Left lung (tissue), 10 donors: ENCODE measurements around the gene RPL41. TPM values are rescaled to one million over a fixed set of nuclear protein-coding genes. Genes with fewer than 3 reads are reported as not detected.
A peak's percentile ranks its signal among the peaks of the same experiment; 100 is the strongest.

ENCODE experiments used
- ATAC-seq: fragments of 200-7000 bp; cut with Tn5 transposase; one replicate; pipeline ENCODE4 v1.9.1; 2020; ENCODE audit warnings: moderate library complexity
- DNase-seq, 4 donors: peaks; one replicate each; pipeline ENCODE4 v3.0.0-alpha.2; 2013 to 2020
- H3K27ac ChIP-seq, 2 donors: fragments of 200-600 bp; sonication (generic) in 1 of 2; one replicate each; pipeline versions ENCODE4 v1.5.0 to v1.8.0; 2020 to 2021
- H3K27me3 ChIP-seq, 2 donors: fragments of 200-600 bp; sonication (generic) in 1 of 2; one replicate each; pipeline versions ENCODE4 v1.5.0 to v1.8.0; 2020 to 2021
- H3K36me3 ChIP-seq, 2 donors: fragments of 200-600 bp; sonication (generic) in 1 of 2; one replicate each; pipeline versions ENCODE4 v1.5.0 to v1.8.0; 2020 to 2021
- H3K4me1 ChIP-seq, 2 donors: fragments of 200-600 bp; one replicate each; pipeline ENCODE4 v1.8.0; 2021
- H3K4me3 ChIP-seq, 2 donors: fragments of 200-600 bp; sonication (generic) in 1 of 2; one replicate each; pipeline versions ENCODE4 v1.5.0 to v1.8.0; 2020 to 2021; ENCODE audit warnings: mild to moderate bottlenecking in 1 of 2
- H3K9me3 ChIP-seq, 2 donors: fragments of 200-600 bp; sonication (generic) in 1 of 2; one replicate each; pipeline versions ENCODE4 v1.5.0 to v1.8.0; 2020 to 2021
- CTCF ChIP-seq, 2 donors: fragments of 200-600 bp; sonication (generic) in 1 of 2; IDR thresholded peaks; one replicate each; pipeline versions ENCODE4 v1.5.0 to v1.8.0; 2021; ENCODE audit warnings: antibody characterized with exemption in 2 of 2
- intact Hi-C, 2 donors: fragments of 100-400 bp; cut with DNase I; formaldehyde crosslinking; loops; one replicate each; pipeline versions ENCODE4 v1.11.2 to v1.14.2; 2022
- polyA plus RNA-seq, 6 donors: library from polyadenylated mRNA; unstranded; fragments of 120-200 nt; gene quantifications; one replicate each; pipeline ENCODE4 v1.2.1, GENCODE V29; 2013; ENCODE audit not compliant: insufficient read length in 6 of 6
- total RNA-seq, 2 donors: library from RNA; stranded (reverse); fragmentation: NEBNext Ultra II Directional; extraction: Animal tissue kit (Norgen Biotek cat#: 25700); gene quantifications; one replicate each; pipeline ENCODE4 v1.2.1, GENCODE V29; 2021
- donor health status: DM: no; HTN: yes; CAD: no.
- donor health status: DM: no; HTN: no; CAD: no.

Gene RPL41
- total and polyA plus RNA-seq, 8 donors = 3,023 to 6,852 (median 6,158) TPM

GRCh38 chr12:56164345-56164729 is 47.9 kb downstream of the RPL41 start:
- peaks cover 16 to 38% of the 10 kb centered on the region in 2 donors for H3K4me1 ChIP-seq
- peaks cover 0 to 98% of the 10 kb centered on the region in 2 donors for H3K36me3 ChIP-seq
- TF ChIP-seq CTCF (IDR thresholded peaks at IDR 0.05) = no peak
- intact Hi-C loops = no loop called here
- no peak overlapping the region for H3K4me3 ChIP-seq
- peak overlapping the region in 1 of 2 donors; percentile 33 for H3K27ac ChIP-seq
- no peak for ATAC-seq
- DNase-seq = no peak
- H3K9me3 ChIP-seq = no peaks in the 10 kb centered on the region
- no peaks in the 10 kb centered on the region for H3K27me3 ChIP-seq

- no peaks in the 10 kb centered on the region for H3K27me3 ChIP-seq
- DNase-seq (no peak), ATAC-seq (no peak)
- H3K36me3 ChIP-seq = peaks cover 0 to 98% of the 10 kb centered on the region in 2 donors
- H3K9me3 ChIP-seq = no peaks in the 10 kb centered on the region
- H3K27ac ChIP-seq = no peak overlapping the region
- TF ChIP-seq CTCF (IDR thresholded peaks at IDR 0.05) = no peak
- peaks cover 7 to 28% of the 10 kb centered on the region in 2 donors for H3K4me1 ChIP-seq
- no peak overlapping the region for H3K4me3 ChIP-seq
- intact Hi-C loops = no loop called here
Measured at GRCh38 chr12:56165369-56165768, 48.9 kb downstream of the RPL41 start.

Other genes with a start within 250 kb of the RPL41 start
- gene PYM1, start 188.7 kb upstream of the RPL41 start, total RNA-seq = 10 to 100 TPM; 27.3 to 31.0 TPM
- gene PYM1, start 188.7 kb upstream of the RPL41 start, polyA plus RNA-seq = 10 to 100 TPM; 31.1 to 36.4 (median 34.1) TPM
- 10 to 100 TPM; 30.6 to 36.7 TPM for gene DGKA, start 185.5 kb upstream of the RPL41 start, total RNA-seq
- gene DGKA, start 185.5 kb upstream of the RPL41 start, polyA plus RNA-seq = 10 to 100 TPM; 34.6 to 47.6 (median 39.1) TPM
- 1 to 10 TPM in 1 of 2 donors, under 1 TPM in 1; 0.99 to 1.8 TPM for gene PMEL, start 150.6 kb upstream of the RPL41 start, total RNA-seq
- 1 to 10 TPM; 2.2 to 3.8 (median 2.7) TPM for gene PMEL, start 150.6 kb upstream of the RPL41 start, polyA plus RNA-seq
- 10 to 100 TPM; 34.1 to 40.3 TPM for gene CDK2, start 149.8 kb upstream of the RPL41 start, total RNA-seq
- 10 to 100 TPM; 74.2 to 89.0 (median 78.8) TPM for gene CDK2, start 149.8 kb upstream of the RPL41 start, polyA plus RNA-seq
- 100 to 1,000 TPM; 116 to 175 TPM for gene RAB5B, start 142.6 kb upstream of the RPL41 start, total RNA-seq
- 100 to 1,000 TPM; 141 to 156 (median 142) TPM for gene RAB5B, start 142.6 kb upstream of the RPL41 start, polyA plus RNA-seq
- gene SUOX, start 119.4 kb upstream of the RPL41 start, total RNA-seq = 10 to 100 TPM; 26.1 to 26.3 TPM
- 10 to 100 TPM; 36.0 to 49.6 (median 42.7) TPM for gene SUOX, start 119.4 kb upstream of the RPL41 start, polyA plus RNA-seq
- 1 to 10 TPM; 7.5 to 8.5 TPM for gene IKZF4, start 95.6 kb upstream of the RPL41 start, total RNA-seq
- 10 to 100 TPM; 22.2 to 28.3 (median 23.8) TPM for gene IKZF4, start 95.6 kb upstream of the RPL41 start, polyA plus RNA-seq
- gene RPS26, start 74.7 kb upstream of the RPL41 start, total RNA-seq = 10 to 100 TPM; 37.9 to 43.1 TPM
- 100 to 1,000 TPM; 106 to 778 (median 131) TPM for gene RPS26, start 74.7 kb upstream of the RPL41 start, polyA plus RNA-seq
- 10 to 100 TPM; 38.6 to 88.8 TPM for gene ERBB3, start 36.5 kb upstream of the RPL41 start, total RNA-seq
- gene ERBB3, start 36.5 kb upstream of the RPL41 start, polyA plus RNA-seq = 10 to 100 TPM; 77.8 to 96.1 (median 82.1) TPM
- gene PA2G4, start 12.1 kb upstream of the RPL41 start, total RNA-seq = 100 to 1,000 TPM in 1 of 2 donors, 10 to 100 TPM in 1; 62.0 to 103 TPM
- gene PA2G4, start 12.1 kb upstream of the RPL41 start, polyA plus RNA-seq = 100 to 1,000 TPM; 120 to 151 (median 133) TPM
- gene ZC3H10, start 1.6 kb downstream of the RPL41 start, total RNA-seq = 1 to 10 TPM; 6.0 to 8.7 TPM
- gene ZC3H10, start 1.6 kb downstream of the RPL41 start, polyA plus RNA-seq = 1 to 10 TPM; 4.2 to 6.7 (median 5.5) TPM
- gene ESYT1, start 11.6 kb downstream of the RPL41 start, total RNA-seq = 100 to 1,000 TPM; 102 to 116 TPM
- 10 to 100 TPM; 80.9 to 94.5 (median 90.2) TPM for gene ESYT1, start 11.6 kb downstream of the RPL41 start, polyA plus RNA-seq
- 10 to 100 TPM; 32.6 to 43.1 TPM for gene MYL6B, start 36.0 kb downstream of the RPL41 start, total RNA-seq
- 100 to 1,000 TPM; 153 to 193 (median 173) TPM for gene MYL6B, start 36.0 kb downstream of the RPL41 start, polyA plus RNA-seq
- gene MYL6, start 41.7 kb downstream of the RPL41 start, total RNA-seq = 1,000 to 10,000 TPM; 1,768 to 1,773 TPM
- 1,000 to 10,000 TPM; 1,831 to 2,250 (median 2,105) TPM for gene MYL6, start 41.7 kb downstream of the RPL41 start, polyA plus RNA-seq
- 10 to 100 TPM; 84.3 to 84.9 TPM for gene SMARCC2, start 72.8 kb downstream of the RPL41 start, total RNA-seq
- 100 to 1,000 TPM; 113 to 139 (median 121) TPM for gene SMARCC2, start 72.8 kb downstream of the RPL41 start, polyA plus RNA-seq
- gene RNF41, start 105.3 kb downstream of the RPL41 start, total RNA-seq = 10 to 100 TPM; 50.3 to 51.4 TPM
- gene RNF41, start 105.3 kb downstream of the RPL41 start, polyA plus RNA-seq = 10 to 100 TPM; 41.5 to 47.1 (median 42.0) TPM
- gene NABP2, start 107.7 kb downstream of the RPL41 start, total RNA-seq = 10 to 100 TPM; 32.6 to 33.8 TPM
- 10 to 100 TPM; 21.8 to 28.5 (median 24.7) TPM for gene NABP2, start 107.7 kb downstream of the RPL41 start, polyA plus RNA-seq
- gene SLC39A5, start 113.4 kb downstream of the RPL41 start, total RNA-seq = under 1 TPM in 1 of 2 donors, not detected in 1; 0.29 TPM
- 1 to 10 TPM; 2.0 to 6.6 (median 4.0) TPM for gene SLC39A5, start 113.4 kb downstream of the RPL41 start, polyA plus RNA-seq
- gene ANKRD52, start 141.8 kb downstream of the RPL41 start, total RNA-seq = 10 to 100 TPM; 33.3 to 39.3 TPM
- 10 to 100 TPM; 24.6 to 40.1 (median 31.7) TPM for gene ANKRD52, start 141.8 kb downstream of the RPL41 start, polyA plus RNA-seq
- gene COQ10A, start 150.3 kb downstream of the RPL41 start, total RNA-seq = 10 to 100 TPM in 1 of 2 donors, 1 to 10 TPM in 1; 9.4 to 10.9 TPM
- gene COQ10A, start 150.3 kb downstream of the RPL41 start, polyA plus RNA-seq = 10 to 100 TPM; 13.6 to 19.8 (median 14.8) TPM
- gene CS, start 183.7 kb downstream of the RPL41 start, total RNA-seq = 100 to 1,000 TPM; 193 to 213 TPM
- 100 to 1,000 TPM; 162 to 190 (median 177) TPM for gene CS, start 183.7 kb downstream of the RPL41 start, polyA plus RNA-seq
- gene CNPY2, start 199.4 kb downstream of the RPL41 start, total RNA-seq = 100 to 1,000 TPM; 135 to 152 TPM
- gene CNPY2, start 199.4 kb downstream of the RPL41 start, polyA plus RNA-seq = 100 to 1,000 TPM; 126 to 168 (median 146) TPM
- gene PAN2, start 217.4 kb downstream of the RPL41 start, total RNA-seq = 10 to 100 TPM; 49.9 to 58.4 TPM
- 100 to 1,000 TPM in 1 of 6 donors, 10 to 100 TPM in 5; 66.7 to 107 (median 82.0) TPM for gene PAN2, start 217.4 kb downstream of the RPL41 start, polyA plus RNA-seq
- gene IL23A, start 222.3 kb downstream of the RPL41 start, total RNA-seq = 1 to 10 TPM in 1 of 2 donors, under 1 TPM in 1; 0.73 to 1.0 TPM
- 1 to 10 TPM in 3 of 6 donors, under 1 TPM in 3; 0.69 to 1.3 (median 1.0) TPM for gene IL23A, start 222.3 kb downstream of the RPL41 start, polyA plus RNA-seq
- gene STAT2, start 243.5 kb downstream of the RPL41 start, total RNA-seq = 100 to 1,000 TPM; 175 to 187 TPM
- gene STAT2, start 243.5 kb downstream of the RPL41 start, polyA plus RNA-seq = 100 to 1,000 TPM; 133 to 194 (median 162) TPM
- gene APOF, start 246.2 kb downstream of the RPL41 start, total RNA-seq = not detected
- gene APOF, start 246.2 kb downstream of the RPL41 start, polyA plus RNA-seq = under 1 TPM in 3 of 6 donors, not detected in 3; 0.13 to 0.18 (median 0.13) TPM